GM12878 (cell line): ENCODE results near the gene MMP15. TPM values are rescaled to one million over a fixed set of nuclear protein-coding genes. Genes with fewer than 3 reads are reported as not detected.

Source experiments
- CEBPZ ChIP-seq: fragments of 150-350 bp; IDR thresholded peaks from 2 replicates; pipeline ENCODE4 v1.6.1; 2016; ENCODE audit warnings: low read depth, low read length
- CUX1 ChIP-seq: IDR thresholded peaks from 2 replicates; pipeline ENCODE4 v1.6.1; 2012; ENCODE audit warnings: improper control_type of control experiment, low read depth, low read length; ENCODE audit not compliant: insufficient replicate concordance
- ELK1 ChIP-seq: IDR thresholded peaks from 2 replicates; pipeline ENCODE4 v1.6.1; 2012; ENCODE audit warnings: low read depth, low read length, improper control_type of control experiment
- GATAD2B ChIP-seq: fragments of 450-650 bp; conservative IDR thresholded peaks from 2 replicates; pipeline ENCODE4 v1.6.1; 2017; ENCODE audit warnings: low read depth, mild to moderate bottlenecking, moderate library complexity
- MLLT1 ChIP-seq: fragments of 450-650 bp; IDR thresholded peaks from 2 replicates; pipeline ENCODE4 v1.6.1; 2016; ENCODE audit warnings: mild to moderate bottlenecking
- MYC ChIP-seq: IDR thresholded peaks from 2 replicates; pipeline ENCODE4 v1.6.1; 2011; ENCODE audit warnings: mild to moderate bottlenecking, low read length, moderate library complexity, inconsistent platforms; ENCODE audit not compliant: insufficient read depth, insufficient replicate concordance, insufficient read length, severe bottlenecking
- NBN ChIP-seq: fragments of 450-650 bp; IDR thresholded peaks from 2 replicates; pipeline ENCODE4 v1.6.1; 2016
- POLR2AphosphoS5 ChIP-seq: IDR thresholded peaks from 2 replicates; pipeline ENCODE4 v1.6.1; 2011; ENCODE audit warnings: mild to moderate bottlenecking, low read length, inconsistent platforms
- POU2F2 ChIP-seq: IDR thresholded peaks from 3 replicates; pipeline ENCODE4 v1.6.1; 2011; ENCODE audit warnings: low read depth, mild to moderate bottlenecking, low read length, borderline replicate concordance
- RCOR1 ChIP-seq: conservative IDR thresholded peaks from 2 replicates; pipeline ENCODE4 v1.6.1; 2012; ENCODE audit warnings: low read depth, low read length, improper control_type of control experiment
- SUPT20H ChIP-seq: IDR thresholded peaks from 2 replicates; pipeline ENCODE4 v1.6.1; 2011; ENCODE audit warnings: low read depth, mild to moderate bottlenecking, low read length, moderate library complexity, borderline replicate concordance; ENCODE audit not compliant: control insufficient read depth
- ZNF687 ChIP-seq: fragments of 450-650 bp; IDR thresholded peaks from 2 replicates; pipeline ENCODE4 v1.6.1; 2017; ENCODE audit warnings: mild to moderate bottlenecking, moderate library complexity
- polyA plus RNA-seq, 11 experiments: library from polyadenylated mRNA; depleted of rRNA in 4 of 11; unstranded in 6 of 11; stranded (reverse) in 5 of 11; fragments of >200 nt; fragmentation: Nextera tagmentation in 4 of 11; fragmentation: Illumina TruSeq in 1 of 11; extraction: Ambion mirVana in 4 of 11; extraction: Trizol in 1 of 11; gene quantifications; 1 replicate in 1 of 11; 2 replicates in 10 of 11; pipeline versions ENCODE4 v1.2.1 to v1.2.3, GENCODE V29; 2011 to 2016; ENCODE audit warnings: inconsistent platforms in 2 of 11, missing spikeins in 2 of 11, low read depth in 1 of 11
- total RNA-seq, 4 experiments: library from RNA; depleted of rRNA in 3 of 4; stranded (reverse); fragments of >200 nt in 3 of 4; fragmentation: Illumina TruSeq in 1 of 4; extraction: Trizol in 1 of 4; gene quantifications; 2 replicates each; pipeline versions ENCODE4 v1.2.1 to v1.2.3, GENCODE V29; 2013 to 2021

Gene MMP15
- total and polyA plus RNA-seq, 10 of the 15 experiments (the other 5 are each of a cell fraction or from before 2014, with no cell fraction given) = 0.08 to 0.56 (median 0.10) TPM; not detected in 7

- TF ChIP-seq MLLT1 (no peak), POU2F2 (no peak), GATAD2B (peak; percentile 50; the same call in 1 of the 2 replicates), NBN (no peak), POLR2AphosphoS5 (no peak), RCOR1 (no peak), CEBPZ (no peak), ZNF687 (no peak), ELK1 (no peak), CUX1 (no peak), MYC (no peak), SUPT20H (no peak)
Observed at GRCh38 chr16:58025351-58026138, at the start of gene MMP15 (continued).
